DMS 273 (cell line): ENCODE measurements around the gene EIF4A3.
"Not testable (repeated sequence)": the region's sequence is repeated elsewhere in the genome, so short reads cannot be mapped to it uniquely, and the experiment has no call there.

Source experiments
- DNase-seq: peaks from one replicate; lab custom pipeline; 2025; ENCODE audit not compliant: unreplicated experiment; lab: John Stamatoyannopoulos, UW

EIF4A3 gene

GRCh38 chr17:80101946-80102663 is 44.8 kb downstream of the EIF4A3 start:
- DNase-seq: peak; percentile 72

- peak; percentile 97 for DNase-seq
These were observed 45.6 kb downstream of the EIF4A3 start, which contains the start of gene GAA for GRCh38 chr17:80101011-80101945. Gene GAA, plus strand, starts transcription at chr17:80101581. Its CDS starts 3,006 bp downstream, at chr17:80104587.

GRCh38 chr17:80100035-80100323 is 46.9 kb downstream of the EIF4A3 start:
- no peak for DNase-seq

GRCh38 chr17:80099291-80100034 is 47.5 kb downstream of the EIF4A3 start:
- DNase-seq: no peak

GRCh38 chr17:80097844-80098691 is 48.9 kb downstream of the EIF4A3 start:
- DNase-seq: no peak

- no peak for DNase-seq
These were observed 49.8 kb downstream of the EIF4A3 start for GRCh38 chr17:80097127-80097621.

GRCh38 chr17:80096561-80097021 is 50.3 kb downstream of the EIF4A3 start:
- DNase-seq: peak; percentile 37

GRCh38 chr17:80095844-80096475 is 51.0 kb downstream of the EIF4A3 start:
- DNase-seq: no peak

GRCh38 chr17:80095038-80095843 is 51.7 kb downstream of the EIF4A3 start:
- DNase-seq: no peak

GRCh38 chr17:80092959-80093358 is 54.0 kb downstream of the EIF4A3 start:
- DNase-seq: no peak

GRCh38 chr17:80091376-80091775 is 55.6 kb downstream of the EIF4A3 start:
- peak; percentile 45 for DNase-seq

- DNase-seq: not testable (repeated sequence)
These were observed 56.8 kb downstream of the EIF4A3 start for GRCh38 chr17:80090164-80090563.

- DNase-seq: no peak
These were observed 57.2 kb downstream of the EIF4A3 start for GRCh38 chr17:80089762-80090161.

- no peak for DNase-seq
These were observed 59.3 kb downstream of the EIF4A3 start for GRCh38 chr17:80087346-80088265.

GRCh38 chr17:80086616-80087015 is 60.3 kb downstream of the EIF4A3 start:
- DNase-seq: no peak

GRCh38 chr17:80086081-80086480 is 60.8 kb downstream of the EIF4A3 start:
- DNase-seq: no peak

- no peak for DNase-seq
These were observed 62.2 kb downstream of the EIF4A3 start for GRCh38 chr17:80084773-80085172.
